Measurements from ENCODE around the gene CNKSR3.

CNKSR3 gene

GRCh38 chr6:154468760-154469159 lies 41.7 kb downstream of the CNKSR3 start (continued):
- TF ChIP-seq TSHZ2 (CRISPR knock-in tag; IDR thresholded peaks at IDR 0.05) (no peak), PATZ1 (CRISPR knock-in tag; IDR thresholded peaks at IDR 0.05; ENCODE audit: borderline replicate concordance) (no peak), RARB (CRISPR knock-in tag; IDR thresholded peaks at IDR 0.05) (no peak), CSDC2 (CRISPR knock-in tag; IDR thresholded peaks at IDR 0.05) (no peak), ESRRG (CRISPR knock-in tag; IDR thresholded peaks at IDR 0.05) (no peak)

- ATAC-seq, result no peak
- no peak for TF ChIP-seq ZNF70 (CRISPR knock-in tag; IDR thresholded peaks at IDR 0.05)
- no peak for TF ChIP-seq ZNF8 (CRISPR knock-in tag; IDR thresholded peaks at IDR 0.05)
- no peak for TF ChIP-seq PPARA (CRISPR knock-in tag; IDR thresholded peaks at IDR 0.05; ENCODE audit: borderline replicate concordance)
- TF ChIP-seq ZFP3 (CRISPR knock-in tag; IDR thresholded peaks at IDR 0.05), result no peak
- no peak for TF ChIP-seq ZFP30 (CRISPR knock-in tag; IDR thresholded peaks at IDR 0.05)
- TF ChIP-seq TOX (CRISPR knock-in tag; IDR thresholded peaks at IDR 0.05; ENCODE audit: borderline replicate concordance), result no peak
- TF ChIP-seq BACH2 (CRISPR knock-in tag; IDR thresholded peaks at IDR 0.05; ENCODE audit: borderline replicate concordance), result no peak
- no peak for TF ChIP-seq POU6F1 (CRISPR knock-in tag; IDR thresholded peaks at IDR 0.05; ENCODE audit: borderline replicate concordance, low read depth)
- no peak for TF ChIP-seq RARB (CRISPR knock-in tag; IDR thresholded peaks at IDR 0.05)
- TF ChIP-seq ISL1 (CRISPR knock-in tag; IDR thresholded peaks at IDR 0.05), result no peak
- no peak for TF ChIP-seq GLIS3 (CRISPR knock-in tag; IDR thresholded peaks at IDR 0.05)
- TF ChIP-seq TCF4 (CRISPR knock-in tag; IDR thresholded peaks at IDR 0.05; ENCODE audit: borderline replicate concordance), result no peak
- no peak for TF ChIP-seq ARNTL (CRISPR knock-in tag; IDR thresholded peaks at IDR 0.05; ENCODE audit: borderline replicate concordance, low read depth)
- TF ChIP-seq SNAI2 (CRISPR knock-in tag; IDR thresholded peaks at IDR 0.05), result no peak
- TF ChIP-seq ESRRG (CRISPR knock-in tag; IDR thresholded peaks at IDR 0.05), result no peak
- no peak for TF ChIP-seq CSDC2 (CRISPR knock-in tag; IDR thresholded peaks at IDR 0.05)
Observed at GRCh38 chr6:154466971-154467679, 43.4 kb downstream of the CNKSR3 start.

GRCh38 chr6:154466139-154466538 lies 44.3 kb downstream of the CNKSR3 start:
- TF ChIP-seq CSRNP3 (CRISPR knock-in tag; IDR thresholded peaks at IDR 0.05) (no peak), POU6F1 (CRISPR knock-in tag; IDR thresholded peaks at IDR 0.05; ENCODE audit: borderline replicate concordance, low read depth) (no peak), TSHZ2 (CRISPR knock-in tag; IDR thresholded peaks at IDR 0.05) (no peak), ZNF70 (CRISPR knock-in tag; IDR thresholded peaks at IDR 0.05) (no peak), RARB (CRISPR knock-in tag; IDR thresholded peaks at IDR 0.05) (no peak), BACH2 (CRISPR knock-in tag; IDR thresholded peaks at IDR 0.05; ENCODE audit: borderline replicate concordance) (no peak), CREB5 (CRISPR knock-in tag; IDR thresholded peaks at IDR 0.05; ENCODE audit: low read depth) (no peak), SNAI2 (CRISPR knock-in tag; IDR thresholded peaks at IDR 0.05) (no peak), PPARA (CRISPR knock-in tag; IDR thresholded peaks at IDR 0.05; ENCODE audit: borderline replicate concordance) (no peak), ZC3H10 (CRISPR knock-in tag; IDR thresholded peaks at IDR 0.05) (no peak), CSDC2 (CRISPR knock-in tag; IDR thresholded peaks at IDR 0.05) (no peak), ARNTL (CRISPR knock-in tag; IDR thresholded peaks at IDR 0.05; ENCODE audit: borderline replicate concordance, low read depth) (no peak), ZFP3 (CRISPR knock-in tag; IDR thresholded peaks at IDR 0.05) (no peak), ISL1 (CRISPR knock-in tag; IDR thresholded peaks at IDR 0.05) (no peak), ZFP30 (CRISPR knock-in tag; IDR thresholded peaks at IDR 0.05) (no peak), TOX (CRISPR knock-in tag; IDR thresholded peaks at IDR 0.05; ENCODE audit: borderline replicate concordance) (no peak)
- ATAC-seq, result no peak

Measured in SK-N-SH treated with all-trans-retinoic acid at 6 μM for 48 hours (cell line).